ENCODE measurements around the gene NDUFA3.
A peak's percentile ranks its signal among the peaks of the same experiment; 100 is the strongest.

Gene NDUFA3

GRCh38 chr19:54107876-54108490 lies 5.3 kb downstream of the NDUFA3 start:
- no peak for DNase-seq (ENCODE audit: low spot score)

GRCh38 chr19:54108496-54108895 lies 5.8 kb downstream of the NDUFA3 start:
- no peak for DNase-seq (ENCODE audit: low spot score)

DNA sequence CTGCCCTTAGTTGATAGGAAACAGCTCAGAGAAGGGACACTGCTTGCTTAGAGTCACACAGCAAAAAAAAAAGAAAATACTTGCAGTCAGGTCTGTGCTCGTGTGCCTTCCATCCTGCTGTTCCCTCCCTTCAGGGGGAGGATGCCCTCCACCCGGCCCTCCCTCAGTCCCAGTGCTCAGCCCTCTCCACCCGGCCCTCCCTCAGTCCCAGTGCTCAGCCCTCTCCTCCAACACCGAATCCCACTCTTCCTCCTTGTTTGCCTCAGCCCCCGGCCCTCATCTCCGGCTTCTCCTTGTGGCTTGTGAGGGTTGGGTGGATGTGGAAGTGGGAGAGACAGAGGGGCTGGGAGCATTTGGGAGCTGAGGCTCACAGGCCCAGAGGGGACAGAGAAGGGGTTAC lies 7.0 kb downstream of the NDUFA3 start:
- no peak for DNase-seq (ENCODE audit: low spot score)

DNA sequence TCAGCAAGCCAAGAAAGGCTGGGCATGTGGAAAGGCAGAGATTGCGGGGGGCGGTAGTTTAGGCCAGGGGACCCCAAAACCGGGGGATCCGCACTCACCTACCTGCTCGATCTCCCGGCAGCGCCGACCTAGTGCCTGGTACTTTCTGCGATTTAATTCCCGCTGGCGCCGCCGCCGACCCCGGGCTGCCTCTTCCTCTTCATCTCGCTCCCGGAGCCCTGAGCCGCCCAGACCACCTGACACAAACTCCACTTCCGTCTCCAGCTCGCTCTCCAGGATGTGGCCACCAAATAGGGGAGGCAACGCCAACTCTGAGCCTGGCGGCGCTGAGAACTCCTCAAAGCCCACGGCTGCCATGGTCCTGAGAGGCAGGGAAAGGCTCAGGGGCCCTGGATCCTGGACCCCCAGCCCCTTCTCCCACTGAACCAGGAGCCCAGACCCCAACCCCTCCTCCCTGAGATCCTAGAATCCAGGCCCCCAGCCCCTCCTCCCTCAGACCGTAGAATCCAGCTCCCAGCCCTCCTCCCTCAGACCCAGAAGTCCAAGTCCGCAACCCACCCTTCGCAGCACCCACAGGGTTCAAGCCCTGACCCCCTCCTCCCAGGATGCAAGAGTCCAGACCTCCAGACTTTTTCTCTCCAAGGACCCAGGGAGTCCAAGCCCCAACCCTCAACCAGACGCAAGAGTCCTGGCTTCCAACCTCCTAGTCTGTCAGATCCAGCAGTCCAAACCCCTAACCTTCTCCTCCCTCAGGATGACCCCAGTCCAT lies 11.9 kb downstream of the NDUFA3 start:
- peak; percentile 58 for DNase-seq (ENCODE audit: low spot score)

- peak; percentile 97 for DNase-seq (ENCODE audit: low spot score)
These were observed 12.7 kb downstream of the NDUFA3 start, which contains the start of the genes PRPF31 and TFPT for GRCh38 chr19:54115109-54116063. Gene PRPF31 (plus strand): TSS chr19:54115754. CDS start chr19:54118279, 2,525 bp downstream. Gene TFPT (minus strand): TSS chr19:54115657. CDS start chr19:54115269, 388 bp downstream.

GRCh38 chr19:54121259-54121658 lies 18.6 kb downstream of the NDUFA3 start:
- no peak for DNase-seq (ENCODE audit: low spot score)

DNA sequence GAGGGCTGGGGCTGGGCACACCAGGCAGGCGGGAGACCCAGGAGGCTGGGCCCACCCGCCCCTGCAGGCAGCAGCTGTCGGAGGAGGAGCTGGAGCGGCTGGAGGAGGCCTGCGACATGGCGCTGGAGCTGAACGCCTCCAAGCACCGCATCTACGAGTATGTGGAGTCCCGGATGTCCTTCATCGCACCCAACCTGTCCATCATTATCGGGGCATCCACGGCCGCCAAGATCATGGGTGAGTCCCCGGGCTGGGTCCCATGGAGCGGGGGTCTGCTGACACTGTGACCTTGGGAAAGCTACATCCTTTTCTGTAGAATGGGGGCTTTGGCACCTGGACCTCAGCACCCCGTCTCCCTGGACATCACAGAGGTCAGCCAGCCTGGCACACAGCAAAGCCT lies 21.0 kb downstream of the NDUFA3 start:
- no peak for DNase-seq (ENCODE audit: low spot score)

DNA sequence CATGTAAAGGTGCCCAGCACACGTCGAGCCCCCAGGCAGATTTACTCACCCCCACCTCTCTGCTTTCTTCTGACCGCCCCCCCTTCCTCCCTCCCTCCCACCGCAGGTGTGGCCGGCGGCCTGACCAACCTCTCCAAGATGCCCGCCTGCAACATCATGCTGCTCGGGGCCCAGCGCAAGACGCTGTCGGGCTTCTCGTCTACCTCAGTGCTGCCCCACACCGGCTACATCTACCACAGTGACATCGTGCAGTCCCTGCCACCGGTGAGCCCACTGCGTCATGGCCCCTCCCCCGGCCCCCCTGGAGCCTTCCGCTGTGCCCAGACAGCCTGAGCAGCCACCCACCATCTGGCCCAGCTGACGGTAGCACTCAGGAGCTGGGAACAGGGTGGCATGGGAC lies 21.7 kb downstream of the NDUFA3 start:
- no peak for DNase-seq (ENCODE audit: low spot score)

DNA sequence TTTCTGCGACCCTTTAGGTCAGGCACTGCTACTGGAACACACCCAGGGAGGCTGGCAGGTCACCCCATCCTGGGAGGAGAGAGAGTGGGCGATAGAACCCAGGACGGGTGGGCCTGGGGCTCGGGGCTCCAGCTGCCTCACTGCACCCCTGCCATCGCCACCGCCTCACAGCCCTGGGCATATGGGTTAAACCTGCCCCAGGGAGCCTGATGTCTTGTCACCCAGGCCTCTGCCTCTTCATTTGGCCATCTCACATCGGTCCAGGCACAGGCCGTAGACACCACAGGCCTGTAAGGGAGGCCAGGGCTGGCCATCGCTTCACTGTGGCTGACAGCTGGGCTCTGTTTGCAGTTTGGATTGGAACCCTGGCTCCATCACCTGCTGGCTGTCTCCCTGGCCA lies 23.1 kb downstream of the NDUFA3 start:
- DNase-seq (ENCODE audit: low spot score), result no peak

GRCh38 chr19:54127688-54128440 lies 25.2 kb downstream of the NDUFA3 start:
- DNase-seq (ENCODE audit: low spot score), result no peak

GRCh38 chr19:54128441-54128725 lies 25.7 kb downstream of the NDUFA3 start:
- no peak for DNase-seq (ENCODE audit: low spot score)

- DNase-seq (ENCODE audit: low spot score), result no peak
These were observed 26.4 kb downstream of the NDUFA3 start for GRCh38 chr19:54128796-54129616.

DNA sequence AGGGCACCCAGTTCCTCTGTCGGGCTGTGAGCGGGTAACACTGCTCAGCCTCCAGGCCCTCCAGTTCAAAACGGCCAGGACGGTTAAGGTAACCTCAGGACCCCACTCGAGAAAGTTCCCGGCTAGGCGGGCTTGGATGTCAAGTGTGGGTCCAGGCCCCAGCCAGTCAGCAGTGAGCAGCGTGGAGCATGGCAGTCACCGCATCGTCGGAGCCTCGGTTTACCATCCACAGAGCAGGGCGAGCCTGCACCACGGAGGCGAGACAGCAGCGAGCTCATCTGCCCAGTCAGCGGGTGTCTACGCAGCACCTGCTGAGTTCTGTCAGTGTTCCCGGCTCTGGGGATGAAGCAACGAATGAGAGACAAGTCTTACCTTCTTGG lies 27.0 kb downstream of the NDUFA3 start:
- no peak for DNase-seq (ENCODE audit: low spot score)

DNA sequence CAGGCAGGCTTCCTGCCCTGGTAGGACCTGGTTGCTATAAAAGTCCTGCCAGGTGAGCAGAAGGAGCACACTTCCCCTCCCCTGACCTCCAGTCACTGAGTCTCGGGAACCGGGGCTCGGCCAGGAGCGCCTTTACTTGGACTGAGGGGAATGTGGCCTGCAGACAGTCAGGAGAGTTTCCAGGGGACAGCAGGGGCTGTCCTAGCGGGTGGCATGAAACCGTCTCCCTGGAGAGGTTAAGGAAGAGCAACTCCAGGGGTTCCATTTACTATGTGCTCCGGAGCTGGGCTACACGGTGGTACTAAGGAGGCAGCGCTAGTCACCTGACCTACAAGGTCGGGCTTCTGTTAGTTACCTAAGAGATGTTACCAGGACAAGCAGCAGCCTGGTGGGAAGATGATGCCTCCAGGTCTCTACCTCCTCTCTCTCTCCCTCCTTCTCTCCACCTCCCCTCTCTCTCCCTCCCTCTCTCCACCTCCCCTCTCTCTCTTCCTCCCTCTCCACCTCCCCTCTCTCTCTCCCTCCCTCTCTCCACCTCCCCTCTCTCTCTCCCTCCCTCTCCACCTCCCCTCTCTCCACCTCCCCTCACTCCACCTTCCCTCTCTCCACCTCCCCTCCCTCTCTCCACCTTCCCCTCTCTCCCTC lies 30.8 kb downstream of the NDUFA3 start:
- DNase-seq (ENCODE audit: low spot score), result no peak

DNA sequence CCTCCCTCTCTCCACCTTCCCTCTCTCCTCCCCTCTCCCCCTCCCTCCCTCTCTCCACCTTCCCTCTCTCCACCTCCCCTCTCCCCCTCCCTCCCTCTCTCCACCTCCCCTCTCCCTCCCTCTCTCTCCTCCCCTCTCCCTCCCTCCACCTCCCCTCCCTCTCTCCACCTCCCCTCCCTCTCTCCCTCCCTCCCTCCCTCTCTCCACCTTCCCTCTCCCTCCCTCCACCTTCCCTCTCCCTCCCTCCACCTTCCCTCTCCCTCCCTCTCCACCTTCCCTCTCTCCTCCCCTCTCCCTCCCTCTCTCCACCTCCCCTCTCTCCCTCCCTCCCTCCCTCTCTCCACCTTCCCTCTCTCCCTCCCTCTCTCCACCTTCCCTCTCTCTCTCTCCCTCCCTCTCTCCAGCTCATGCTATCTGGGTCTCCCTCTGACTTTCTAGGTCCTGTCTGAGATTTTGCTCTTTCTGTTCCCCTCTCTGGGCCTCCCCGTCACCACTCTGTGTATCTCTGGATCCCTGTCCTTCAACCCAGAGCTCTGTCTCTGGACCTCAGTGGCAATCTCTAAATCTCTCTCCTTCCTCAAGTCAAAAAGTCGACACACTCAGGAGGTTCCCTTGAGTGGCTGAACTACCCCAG lies 31.4 kb downstream of the NDUFA3 start:
- no peak for DNase-seq (ENCODE audit: low spot score)

DNA sequence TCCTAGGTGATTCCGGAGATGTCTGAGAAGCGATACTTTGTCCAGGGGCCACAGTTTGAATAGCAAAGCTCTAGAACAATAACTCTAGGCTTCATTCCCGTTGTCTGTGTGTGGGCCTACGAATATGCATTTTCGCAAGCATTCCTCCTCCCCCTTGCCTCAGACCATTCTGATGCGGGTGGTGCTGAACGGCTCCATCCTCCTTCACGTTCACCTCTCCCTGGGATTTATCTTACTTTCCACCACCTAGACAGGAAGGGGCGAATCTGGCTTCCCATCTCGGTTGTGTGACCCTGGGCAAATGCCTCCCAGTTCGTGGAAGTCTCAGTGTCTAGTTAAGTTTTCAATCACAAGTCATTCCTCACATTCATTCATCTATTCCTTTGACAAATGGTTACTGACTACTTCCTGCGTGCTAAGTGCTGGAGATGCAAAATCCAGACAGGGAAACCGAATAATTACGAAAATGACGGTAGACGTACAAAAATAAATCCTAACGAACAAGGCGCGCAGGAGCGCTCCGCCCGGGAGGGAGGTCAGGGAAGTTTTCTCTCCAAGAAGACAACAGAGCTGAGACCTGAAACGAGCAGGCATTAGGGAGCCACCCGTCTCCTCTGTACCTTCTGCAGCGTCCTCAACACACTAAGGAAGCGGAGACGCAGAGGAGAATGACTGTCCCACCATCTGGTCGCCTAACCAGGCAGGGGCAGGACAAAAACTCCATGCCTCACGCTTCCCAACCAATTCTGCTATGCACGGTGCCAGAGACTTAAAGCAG lies 33.6 kb downstream of the NDUFA3 start:
- DNase-seq (ENCODE audit: low spot score), result no peak

- peak; percentile 99 for DNase-seq (ENCODE audit: low spot score)
These were observed 34.4 kb downstream of the NDUFA3 start for GRCh38 chr19:54136864-54137698.
